ENCODE results near the gene TMEM120A.

The TMEM120A gene

GRCh38 chr7:76003351-76003750, 9.0 kb upstream of the TMEM120A start:
- TF ChIP-seq CTCF (IDR thresholded peaks at IDR 0.05; ENCODE audit: low read depth, low read length, missing control alignments): no peak
- no peak overlapping the region for H3K4me3 ChIP-seq (ENCODE audit: low read depth, low read length)
- no peak for DNase-seq (ENCODE audit: low read depth)
- in situ Hi-C loops (cut with HindIII; ENCODE audit: low sequenced_read_pairs): no loop called here

- TF ChIP-seq CTCF (IDR thresholded peaks at IDR 0.05; ENCODE audit: low read depth, low read length, missing control alignments): no peak
- no peak for DNase-seq (ENCODE audit: low read depth)
- H3K4me3 ChIP-seq (ENCODE audit: low read depth, low read length): no peak overlapping the region
- in situ Hi-C loops (cut with HindIII; ENCODE audit: low sequenced_read_pairs): no loop called here
Measured at GRCh38 chr7:76002822-76003221, 8.4 kb upstream of the TMEM120A start.

GRCh38 chr7:76002139-76002538, 7.7 kb upstream of the TMEM120A start:
- in situ Hi-C loops (cut with HindIII; ENCODE audit: low sequenced_read_pairs): no loop called here
- H3K4me3 ChIP-seq (ENCODE audit: low read depth, low read length): no peak overlapping the region
- no peak for DNase-seq (ENCODE audit: low read depth)
- TF ChIP-seq CTCF (IDR thresholded peaks at IDR 0.05; ENCODE audit: low read depth, low read length, missing control alignments): no peak

- in situ Hi-C loops (cut with HindIII; ENCODE audit: low sequenced_read_pairs): no loop called here
- DNase-seq (ENCODE audit: low read depth): no peak
- H3K4me3 ChIP-seq (ENCODE audit: low read depth, low read length): no peak overlapping the region
- no peak for TF ChIP-seq CTCF (IDR thresholded peaks at IDR 0.05; ENCODE audit: low read depth, low read length, missing control alignments)
Measured at GRCh38 chr7:76000566-76000965, 6.2 kb upstream of the TMEM120A start.

GRCh38 chr7:75998038-75998437, 3.6 kb upstream of the TMEM120A start:
- H3K4me3 ChIP-seq (ENCODE audit: low read depth, low read length): no peak overlapping the region
- no peak for DNase-seq (ENCODE audit: low read depth)
- TF ChIP-seq CTCF (IDR thresholded peaks at IDR 0.05; ENCODE audit: low read depth, low read length, missing control alignments): no peak
- in situ Hi-C loops (cut with HindIII; ENCODE audit: low sequenced_read_pairs): no loop called here

- DNase-seq (ENCODE audit: low read depth): no peak
- no peak for TF ChIP-seq CTCF (IDR thresholded peaks at IDR 0.05; ENCODE audit: low read depth, low read length, missing control alignments)
- in situ Hi-C loops (cut with HindIII; ENCODE audit: low sequenced_read_pairs): no loop called here
- H3K4me3 ChIP-seq (ENCODE audit: low read depth, low read length): no peak overlapping the region
Measured at GRCh38 chr7:75996476-75996875, 2.1 kb upstream of the TMEM120A start.

GRCh38 chr7:75995996-75996395, 1.6 kb upstream of the TMEM120A start:
- in situ Hi-C loops (cut with HindIII; ENCODE audit: low sequenced_read_pairs): no loop called here
- TF ChIP-seq CTCF (IDR thresholded peaks at IDR 0.05; ENCODE audit: low read depth, low read length, missing control alignments): no peak
- H3K4me3 ChIP-seq (ENCODE audit: low read depth, low read length): no peak overlapping the region
- no peak for DNase-seq (ENCODE audit: low read depth)
